ENCODE results near the gene ZHX3.

The ZHX3 gene

DNA sequence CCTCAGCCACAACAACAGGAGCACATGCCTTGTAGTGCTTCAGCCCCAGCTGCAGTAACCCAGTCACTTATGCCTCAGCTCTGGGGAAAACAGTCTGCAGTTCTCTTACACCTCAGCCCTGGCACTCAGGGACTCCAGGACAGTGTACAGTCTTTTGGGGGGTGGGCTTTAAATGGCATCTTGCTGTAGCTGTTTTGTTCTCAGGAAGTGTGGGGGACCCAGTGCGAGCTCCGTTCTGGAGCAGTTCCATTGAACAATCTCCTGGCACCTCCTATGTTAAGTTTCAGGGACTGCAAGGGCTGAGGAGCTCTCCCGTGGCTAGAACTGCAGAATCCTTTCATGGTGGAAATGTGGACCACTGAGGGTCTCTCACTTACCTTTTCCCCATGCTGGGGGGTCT is 125.0 kb downstream of the ZHX3 start:
- H3F3A ChIP-seq (ENCODE audit: low read depth) = no peaks in the 10 kb centered on the region
- H3K9me3 ChIP-seq (ENCODE audit: insufficient read depth, low read depth, low read length) = peaks cover 8% of the 10 kb centered on the region
- peaks cover 6% of the 10 kb centered on the region; the same call in 1 of the 2 replicates for H3K36me3 ChIP-seq (ENCODE audit: insufficient read depth, low read length)
- TF ChIP-seq CTCF (conservative IDR thresholded peaks at IDR 0.05; ENCODE audit: low read length) (no peak), EZH2phosphoT487 (IDR thresholded peaks at IDR 0.05; ENCODE audit: borderline replicate concordance) (no peak)
- no peak overlapping the region for H3K4me3 ChIP-seq (ENCODE audit: low read length, poor library complexity, severe bottlenecking)
- no peak overlapping the region for H2AFZ ChIP-seq (ENCODE audit: low read length)
- no peaks in the 10 kb centered on the region for H3K27me3 ChIP-seq (ENCODE audit: insufficient read depth, low read length, poor library complexity, severe bottlenecking)
- no peak overlapping the region for H3K9ac ChIP-seq (ENCODE audit: low read depth, low read length, poor library complexity, severe bottlenecking)
- no peaks in the 10 kb centered on the region for H3K4me1 ChIP-seq (ENCODE audit: insufficient read depth, low read length, poor library complexity, severe bottlenecking)
- H3K9me2 ChIP-seq (replicated peaks; ENCODE audit: low read depth, low read length) = no peaks in the 10 kb centered on the region
- no peaks in the 10 kb centered on the region for H3K79me2 ChIP-seq (ENCODE audit: insufficient read depth, low read length)
- no peaks in the 10 kb centered on the region for H4K20me1 ChIP-seq (ENCODE audit: insufficient read depth, low read length, poor library complexity, severe bottlenecking)
- no peak overlapping the region for H3K4me2 ChIP-seq (ENCODE audit: low read depth, low read length, poor library complexity, severe bottlenecking)

DNA sequence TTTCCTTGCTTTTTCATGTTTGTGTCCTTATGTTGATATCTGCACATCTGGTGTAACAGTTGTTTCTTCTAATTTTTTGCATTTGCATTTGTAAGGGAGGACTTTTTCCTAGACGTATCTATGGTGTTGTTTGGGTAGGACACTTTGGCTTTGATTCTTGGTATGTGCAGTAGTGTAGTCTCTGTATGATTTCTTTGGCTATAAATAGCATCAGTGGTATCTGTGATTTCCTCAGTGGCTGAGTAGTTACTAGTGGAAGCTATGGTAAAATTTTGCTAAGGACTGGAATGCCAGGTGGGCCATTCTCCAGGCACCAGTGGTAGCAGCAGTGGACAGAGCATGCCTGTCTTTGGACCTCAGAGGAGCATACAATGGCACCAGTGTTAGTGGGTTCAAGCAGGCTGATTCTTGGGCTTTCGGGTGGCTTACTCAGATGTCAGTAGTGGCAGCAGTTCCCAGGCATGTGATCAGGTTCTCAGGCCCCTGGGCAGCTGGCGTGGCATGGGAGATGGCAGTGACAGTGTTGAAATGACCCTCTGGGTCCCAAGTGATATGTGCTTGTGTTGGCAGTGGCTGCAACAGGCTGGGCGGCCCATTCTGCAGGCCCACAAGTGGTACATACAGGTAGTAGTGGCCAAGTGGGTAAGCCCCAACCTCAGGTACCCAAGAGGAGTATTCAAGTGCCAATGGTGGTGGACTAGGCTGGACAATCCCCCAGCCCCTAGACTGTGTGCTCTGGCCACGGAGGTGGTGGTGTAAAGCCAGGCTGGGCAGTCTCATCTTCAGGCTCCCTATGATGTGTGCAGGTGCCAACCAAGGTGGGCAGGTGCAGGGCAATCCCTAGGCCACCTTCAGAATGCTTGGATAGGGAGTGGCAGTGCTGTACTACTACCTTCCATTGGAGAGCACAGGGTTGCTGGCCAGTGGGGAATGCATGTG is 125.7 kb downstream of the ZHX3 start:
- H3K4me2 ChIP-seq (ENCODE audit: low read depth, low read length, poor library complexity, severe bottlenecking) = no peak overlapping the region
- no peak overlapping the region for H2AFZ ChIP-seq (ENCODE audit: low read length)
- TF ChIP-seq EZH2phosphoT487 (IDR thresholded peaks at IDR 0.05; ENCODE audit: borderline replicate concordance) (no peak), CTCF (conservative IDR thresholded peaks at IDR 0.05; ENCODE audit: low read length) (no peak)
- H3K9me2 ChIP-seq (replicated peaks; ENCODE audit: low read depth, low read length) = no peaks in the 10 kb centered on the region
- no peaks in the 10 kb centered on the region for H3K4me1 ChIP-seq (ENCODE audit: insufficient read depth, low read length, poor library complexity, severe bottlenecking)
- no peak overlapping the region for H3K4me3 ChIP-seq (ENCODE audit: low read length, poor library complexity, severe bottlenecking)
- H3K36me3 ChIP-seq (ENCODE audit: insufficient read depth, low read length) = peaks cover 6% of the 10 kb centered on the region; the same call in 1 of the 2 replicates
- H3K9me3 ChIP-seq (ENCODE audit: insufficient read depth, low read depth, low read length) = peaks cover 8% of the 10 kb centered on the region
- H3F3A ChIP-seq (ENCODE audit: low read depth) = no peaks in the 10 kb centered on the region
- H3K27me3 ChIP-seq (ENCODE audit: insufficient read depth, low read length, poor library complexity, severe bottlenecking) = no peaks in the 10 kb centered on the region
- H3K79me2 ChIP-seq (ENCODE audit: insufficient read depth, low read length) = no peaks in the 10 kb centered on the region
- no peaks in the 10 kb centered on the region for H4K20me1 ChIP-seq (ENCODE audit: insufficient read depth, low read length, poor library complexity, severe bottlenecking)
- H3K9ac ChIP-seq (ENCODE audit: low read depth, low read length, poor library complexity, severe bottlenecking) = no peak overlapping the region

DNA sequence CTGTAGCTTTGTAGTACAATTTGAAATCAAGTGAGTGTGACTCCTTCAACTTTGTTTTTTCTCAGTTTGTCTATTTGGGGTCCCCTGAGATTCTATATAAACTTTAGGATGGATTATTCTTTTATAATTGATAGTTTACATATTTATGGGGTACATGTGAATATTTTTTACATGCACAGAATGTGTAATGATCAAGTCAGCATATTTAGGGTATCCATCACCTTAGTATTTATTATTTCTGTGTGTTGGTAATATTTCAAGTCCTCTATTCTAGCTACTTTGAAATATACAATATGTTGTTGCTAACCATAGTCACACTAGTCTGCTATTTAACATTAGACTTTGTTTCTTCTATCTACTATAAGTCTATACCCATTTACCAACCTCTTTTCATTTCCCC is 129.9 kb downstream of the ZHX3 start:
- Histone ChIP-seq H3K4me3 (ENCODE audit: low read length, poor library complexity, severe bottlenecking) (no peak overlapping the region), H3K27me3 (ENCODE audit: insufficient read depth, low read length, poor library complexity, severe bottlenecking) (no peaks in the 10 kb centered on the region), H3K9me3 (ENCODE audit: insufficient read depth, low read depth, low read length) (peaks cover 8% of the 10 kb centered on the region), H3K9ac (ENCODE audit: low read depth, low read length, poor library complexity, severe bottlenecking) (no peak overlapping the region), H3K4me1 (ENCODE audit: insufficient read depth, low read length, poor library complexity, severe bottlenecking) (no peaks in the 10 kb centered on the region), H3K36me3 (ENCODE audit: insufficient read depth, low read length) (peaks cover 6% of the 10 kb centered on the region; the same call in 1 of the 2 replicates), H3K79me2 (ENCODE audit: insufficient read depth, low read length) (no peaks in the 10 kb centered on the region), H3K4me2 (ENCODE audit: low read depth, low read length, poor library complexity, severe bottlenecking) (no peak overlapping the region), H4K20me1 (ENCODE audit: insufficient read depth, low read length, poor library complexity, severe bottlenecking) (no peaks in the 10 kb centered on the region), H2AFZ (ENCODE audit: low read length) (no peak overlapping the region), H3F3A (ENCODE audit: low read depth) (no peaks in the 10 kb centered on the region), H3K9me2 (replicated peaks; ENCODE audit: low read depth, low read length) (no peaks in the 10 kb centered on the region)
- TF ChIP-seq EZH2phosphoT487 (IDR thresholded peaks at IDR 0.05; ENCODE audit: borderline replicate concordance) = no peak
- no peak for TF ChIP-seq CTCF (conservative IDR thresholded peaks at IDR 0.05; ENCODE audit: low read length)
